RWPE1 (cell line): ENCODE results near the gene RTF2.

ENCODE experiments used
- CTCF ChIA-PET: fragments of 350-600 bp; sonication (Branson Sonifier 250); formaldehyde crosslinking; extraction: SDS; loops from one replicate; lab custom pipeline; 2021; lab: Yijun Ruan, JAX
- POLR2A ChIA-PET: fragments of 400-600 bp; formaldehyde crosslinking; extraction: SDS; loops from one replicate; lab custom pipeline; 2020; ENCODE audit warnings: antibody characterized with exemption; ENCODE audit not compliant: low non-redundant PET; lab: Yijun Ruan, JAX
- DNase-seq: peaks from one replicate; pipeline ENCODE4 v3.0.0; 2012; ENCODE audit warnings: low spot score
- H3K27ac ChIP-seq: fragments of 450-650 bp; 2 replicates; pipeline ENCODE4 v1.5.1; 2017
- TF ChIP-seq, protein P1 (sequence below): fragments of 450-650 bp; conservative IDR thresholded peaks from 2 replicates; pipeline ENCODE4 v1.5.1; 2017; ENCODE audit warnings: low read depth, mild to moderate bottlenecking

Gene RTF2

DNA sequence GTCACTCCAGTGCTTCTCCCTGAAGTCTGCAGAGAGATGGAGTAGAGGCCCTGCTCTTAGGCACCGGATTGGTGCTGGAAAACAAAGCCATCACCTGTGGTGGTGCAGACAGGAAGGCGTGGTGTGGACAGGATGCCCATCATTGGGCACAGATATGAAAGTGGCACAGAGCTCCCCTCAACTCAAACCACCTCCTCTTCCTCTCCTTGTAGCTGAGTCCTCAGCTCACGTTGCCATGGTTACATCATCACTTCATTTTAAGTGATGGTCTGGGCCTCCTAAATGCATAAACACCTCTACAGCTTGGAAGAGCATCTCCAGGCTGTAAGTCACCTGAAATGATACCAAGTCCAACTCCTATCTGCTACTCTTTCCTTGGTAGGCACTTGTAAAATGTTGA is 8.0 kb upstream of the RTF2 start:
- CTCF ChIA-PET: interaction anchor here (0.5 kb wide), 1 partner anchor 297 kb away, joined by 5 read pairs; no protein-coding TSS in a partner anchor
- POLR2A ChIA-PET: no interaction called here
- TF ChIP-seq, protein P1, sequence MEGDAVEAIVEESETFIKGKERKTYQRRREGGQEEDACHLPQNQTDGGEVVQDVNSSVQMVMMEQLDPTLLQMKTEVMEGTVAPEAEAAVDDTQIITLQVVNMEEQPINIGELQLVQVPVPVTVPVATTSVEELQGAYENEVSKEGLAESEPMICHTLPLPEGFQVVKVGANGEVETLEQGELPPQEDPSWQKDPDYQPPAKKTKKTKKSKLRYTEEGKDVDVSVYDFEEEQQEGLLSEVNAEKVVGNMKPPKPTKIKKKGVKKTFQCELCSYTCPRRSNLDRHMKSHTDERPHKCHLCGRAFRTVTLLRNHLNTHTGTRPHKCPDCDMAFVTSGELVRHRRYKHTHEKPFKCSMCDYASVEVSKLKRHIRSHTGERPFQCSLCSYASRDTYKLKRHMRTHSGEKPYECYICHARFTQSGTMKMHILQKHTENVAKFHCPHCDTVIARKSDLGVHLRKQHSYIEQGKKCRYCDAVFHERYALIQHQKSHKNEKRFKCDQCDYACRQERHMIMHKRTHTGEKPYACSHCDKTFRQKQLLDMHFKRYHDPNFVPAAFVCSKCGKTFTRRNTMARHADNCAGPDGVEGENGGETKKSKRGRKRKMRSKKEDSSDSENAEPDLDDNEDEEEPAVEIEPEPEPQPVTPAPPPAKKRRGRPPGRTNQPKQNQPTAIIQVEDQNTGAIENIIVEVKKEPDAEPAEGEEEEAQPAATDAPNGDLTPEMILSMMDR: no peak
- no peak for DNase-seq
- no peak overlapping the region for H3K27ac ChIP-seq

DNA sequence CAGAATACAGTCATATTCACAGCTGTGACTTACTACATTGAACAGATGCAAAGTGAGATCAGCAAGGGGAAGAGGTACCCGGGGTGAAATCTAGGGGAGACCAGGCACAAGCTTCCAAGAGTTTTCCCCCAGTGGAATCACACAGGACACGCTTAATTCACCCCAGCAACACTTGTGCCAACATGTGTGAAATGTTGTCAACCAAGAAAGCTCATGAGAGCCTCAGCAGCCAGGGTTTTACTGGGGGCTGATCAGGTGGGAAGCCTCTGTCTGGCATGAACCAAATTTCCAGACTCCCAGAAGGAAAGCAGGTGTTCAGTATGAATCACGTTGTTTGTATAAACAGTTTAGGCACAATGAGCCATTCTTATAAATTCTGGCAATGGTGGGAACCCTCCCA is 6.9 kb upstream of the RTF2 start:
- POLR2A ChIA-PET: no interaction called here
- CTCF ChIA-PET: no interaction called here

DNA sequence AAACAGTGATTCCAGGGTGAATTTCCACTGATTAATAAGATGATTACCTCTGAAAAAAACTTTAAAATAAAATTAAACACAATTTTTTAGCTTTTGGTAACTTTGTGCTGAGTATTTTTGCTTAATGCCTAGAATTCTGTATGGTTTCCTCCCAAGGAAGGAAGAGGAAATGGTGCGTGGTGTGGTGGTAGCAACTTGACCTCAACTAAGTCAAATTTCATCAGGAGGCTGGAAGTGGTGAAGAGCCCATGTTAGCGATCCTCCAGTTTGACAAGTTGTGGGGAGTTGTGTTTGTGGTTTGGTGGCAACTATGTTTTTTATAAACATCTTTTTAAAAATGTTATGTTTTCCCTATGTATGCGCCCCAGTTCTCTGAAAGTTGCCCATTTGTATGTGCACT is 5.0 kb upstream of the RTF2 start:
- no peak overlapping the region for H3K27ac ChIP-seq
- TF ChIP-seq, protein P1: no peak
- DNase-seq: no peak
- CTCF ChIA-PET: interaction anchor here (0.7 kb wide), 1 partner anchor 471 kb away, joined by 3 read pairs; no protein-coding TSS in a partner anchor
- POLR2A ChIA-PET: no interaction called here

More for the DNA sequence above, 6.9 kb upstream of the RTF2 start:
- DNase-seq: no peak
- H3K27ac ChIP-seq: no peak overlapping the region
- TF ChIP-seq, protein P1: no peak

DNA sequence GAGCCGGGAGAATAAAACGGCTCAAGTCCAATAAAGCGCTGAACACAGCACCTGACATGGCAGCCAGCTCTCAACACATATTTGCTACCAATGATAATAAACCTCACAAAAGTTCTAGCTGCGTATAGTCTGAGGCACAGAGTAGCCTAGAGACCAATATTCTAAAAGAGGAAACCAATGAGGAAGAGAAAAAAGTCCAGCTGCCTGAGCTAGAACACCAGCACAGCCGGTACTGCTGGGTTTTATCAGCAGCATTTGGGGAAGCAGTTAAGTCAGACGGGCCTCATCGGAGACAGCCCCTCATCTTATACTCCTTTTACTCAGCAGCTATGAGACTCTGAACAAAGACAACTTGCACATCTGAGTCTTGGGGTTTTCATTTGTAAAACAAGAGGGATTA is 2.4 kb upstream of the RTF2 start:
- TF ChIP-seq, protein P1: no peak
- ChIA-PET CTCF (interaction anchor here (0.7 kb wide), 1 partner anchor 1502 kb away, joined by 3 read pairs; no protein-coding TSS in a partner anchor), POLR2A (no interaction called here)
- H3K27ac ChIP-seq: no peak overlapping the region
- no peak for DNase-seq

DNA sequence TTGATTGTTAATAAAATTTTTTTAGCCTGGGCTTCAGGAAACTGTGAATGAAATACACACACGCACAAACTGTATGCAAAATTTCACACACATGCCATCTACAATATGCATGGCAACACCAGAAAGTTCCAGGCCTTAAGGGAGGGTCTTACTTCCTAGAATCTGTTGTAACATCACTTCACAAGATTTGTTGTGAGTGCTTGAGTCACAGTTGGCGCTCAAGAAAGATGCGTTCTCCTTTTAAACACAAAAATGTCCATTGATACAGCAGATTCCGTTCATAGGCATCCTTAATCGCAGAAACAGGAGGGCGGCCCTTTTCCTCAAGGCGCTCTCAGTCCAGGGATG is 485 bp upstream of the RTF2 start:
- peak overlapping the region; percentile 61 for H3K27ac ChIP-seq
- TF ChIP-seq, protein P1: no peak
- ChIA-PET CTCF (interaction anchor here (0.6 kb wide), 2 partner anchors 26 to 89 kb away, joined by 3 to 4 read pairs; no protein-coding TSS in a partner anchor), POLR2A (no interaction called here)
- no peak for DNase-seq

DNA sequence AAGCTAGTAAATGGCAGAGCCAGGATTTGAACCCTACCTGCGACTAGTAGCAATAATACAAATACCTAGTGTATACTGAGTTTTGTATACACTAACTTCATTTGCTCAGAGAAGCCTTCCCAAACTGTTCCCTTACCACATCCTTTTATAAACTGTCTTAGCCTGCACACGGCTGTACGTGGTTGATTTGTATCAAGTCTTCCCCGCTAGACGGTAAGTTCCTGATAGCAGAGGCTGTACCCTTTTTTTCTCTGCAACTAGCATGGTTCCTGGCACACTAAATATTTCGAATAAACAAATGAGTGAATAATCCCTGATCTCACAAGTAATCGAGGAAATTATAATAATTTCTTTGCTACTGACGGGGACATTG is 636 bp downstream of the RTF2 start:
- TF ChIP-seq, protein P1: no peak
- ChIA-PET CTCF (no interaction called here), POLR2A (no interaction called here)
- DNase-seq: no peak
- no peak overlapping the region for H3K27ac ChIP-seq
